SK-N-SH treated with all-trans-retinoic acid at 6 μM for 48 hours (cell line): ENCODE measurements around the gene SPTB.

Experiments
- RARB ChIP-seq: fragments of 250-450 bp; sonication (Bioruptor Pico); IDR thresholded peaks from 2 replicates; pipeline ENCODE4 v1.8.0; 2021; ENCODE audit warnings: mild to moderate bottlenecking, moderate library complexity
- SNAI2 ChIP-seq: fragments of 250-450 bp; sonication (Bioruptor Pico); IDR thresholded peaks from 2 replicates; pipeline ENCODE4 v1.5.0; 2020; ENCODE audit warnings: mild to moderate bottlenecking, moderate library complexity

DNA sequence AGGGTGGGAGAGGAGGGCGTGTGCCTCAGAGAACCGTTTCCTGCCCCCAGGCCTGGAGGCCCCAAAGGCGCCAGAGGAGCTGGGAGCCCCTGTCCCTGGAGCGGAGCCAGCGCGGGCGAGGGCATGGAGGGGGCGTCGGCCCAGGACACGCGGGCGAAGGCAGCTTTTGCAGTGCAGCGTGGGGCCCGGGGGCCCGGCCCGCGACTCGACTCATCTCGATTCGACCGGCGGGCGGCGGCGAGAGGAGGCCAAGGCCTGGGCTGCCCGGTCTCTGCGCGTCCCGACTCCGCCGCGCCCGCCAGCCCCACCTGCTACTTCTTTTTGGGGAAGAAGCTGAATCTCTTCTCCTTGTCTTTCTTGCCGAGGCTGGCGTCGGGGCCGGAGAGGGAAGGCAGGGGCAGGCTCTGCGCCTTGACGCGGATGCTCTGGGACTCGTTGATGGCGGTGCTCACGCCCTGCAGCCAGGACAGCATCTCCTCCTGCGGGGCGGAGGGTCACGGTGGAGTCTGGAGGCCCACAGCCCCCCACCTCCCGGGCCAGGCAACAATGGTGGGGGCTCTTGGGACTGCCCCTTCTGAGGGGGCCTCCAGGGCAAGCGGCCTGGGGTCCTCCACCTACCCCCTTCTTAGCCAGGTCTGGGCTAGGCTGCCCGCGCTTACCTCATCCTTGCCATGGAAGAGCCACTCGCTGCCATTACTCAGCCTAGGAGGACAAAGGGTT is 130.6 kb downstream of the SPTB start:
- TF ChIP-seq RARB (CRISPR knock-in tag): no peak
- no peak for TF ChIP-seq SNAI2
